Tibial nerve (tissue), 4 donors: ENCODE measurements around the gene PDE4A. TPM values are rescaled to one million over a fixed set of nuclear protein-coding genes. Genes with fewer than 3 reads are reported as not detected.

Source experiments
- DNase-seq, 2 donors: peaks; one replicate each; pipeline ENCODE4 v3.0.0-alpha.2; 2019; ENCODE audit warnings: low spot score in 2 of 2
- H3K27ac ChIP-seq, 4 donors: fragments of 200-600 bp; sonication (generic) in 3 of 4; one replicate each; pipeline ENCODE4 v1.5.1; 2017 to 2019; ENCODE audit warnings: mild to moderate bottlenecking in 1 of 4
- H3K27me3 ChIP-seq, 2 donors: fragments of 200-600 bp; sonication (generic) in 1 of 2; one replicate each; pipeline versions ENCODE4 v1.5.1 to v1.6.0; 2017 to 2019
- H3K36me3 ChIP-seq, 3 donors: fragments of 200-600 bp; sonication (generic); one replicate each; pipeline ENCODE4 v1.5.1; 2018 to 2019
- H3K4me1 ChIP-seq, 4 donors: fragments of 200-600 bp; sonication (generic) in 3 of 4; one replicate each; pipeline ENCODE4 v1.5.1; 2017 to 2019
- H3K4me3 ChIP-seq, 4 donors: fragments of 200-600 bp; sonication (generic) in 3 of 4; one replicate each; pipeline ENCODE4 v1.5.1; 2017 to 2019; ENCODE audit warnings: mild to moderate bottlenecking in 1 of 4, moderate library complexity in 1 of 4
- H3K9me3 ChIP-seq, 4 donors: fragments of 200-600 bp; sonication (generic) in 3 of 4; one replicate each; pipeline ENCODE4 v1.5.1; 2017 to 2019
- CTCF ChIP-seq, 5 experiments: fragments of 200-600 bp in 3 of 5; fragments of 450-650 bp in 2 of 5; sonication (generic) in 3 of 5; IDR thresholded peaks; one replicate each; pipeline ENCODE4 v1.5.1; 2016 to 2019; ENCODE audit warnings: antibody characterized with exemption in 5 of 5, mild to moderate bottlenecking in 3 of 5, moderate library complexity in 2 of 5
- EP300 ChIP-seq, 2 donors: sonication (generic); formaldehyde crosslinking; IDR thresholded peaks; one replicate each; pipeline ENCODE4 v1.6.1; 2017; ENCODE audit warnings: antibody characterized with exemption in 2 of 2, mild to moderate bottlenecking in 1 of 2
- POLR2A ChIP-seq, 2 donors: fragments of 450-650 bp; IDR thresholded peaks; one replicate each; pipeline ENCODE4 v1.6.1; 2017; ENCODE audit warnings: antibody characterized with exemption in 2 of 2, mild to moderate bottlenecking in 2 of 2, moderate library complexity in 2 of 2
- WGBS, 2 donors: methylation state at CpG; one replicate each; pipeline ENCODE4 v1.1.5; 2018; 5-methylcytosine and 5-hydroxymethylcytosine counted together
- total RNA-seq, 4 donors: library from RNA; depleted of rRNA; stranded (reverse); fragments of >200 nt; gene quantifications; one replicate each; pipeline ENCODE4 v1.1.0, GENCODE V29; 2016

PDE4A gene
- total RNA-seq, 4 donors from 2014 or later = 8.7 to 12.7 (median 10.0) TPM

- WGBS, 2 donors = 89 to 91% methylated on average over 16 of the region's 16 CpGs
- TF ChIP-seq EP300 (IDR thresholded peaks at IDR 0.05) (no peak), POLR2A (IDR thresholded peaks at IDR 0.05) (no peak), CTCF (IDR thresholded peaks at IDR 0.05) (no peak)
- no peak for DNase-seq
- no peaks in the 10 kb centered on the region for H3K36me3 ChIP-seq
- peaks cover 0 to 15% (median 4%) of the 10 kb centered on the region in 4 donors for H3K4me1 ChIP-seq
- H3K9me3 ChIP-seq = no peaks in the 10 kb centered on the region
- H3K27me3 ChIP-seq = peaks cover 0 to 46% of the 10 kb centered on the region in 2 donors
- no peak overlapping the region for H3K4me3 ChIP-seq
- H3K27ac ChIP-seq = no peak overlapping the region
Observed at GRCh38 chr19:10508036-10508435, 87.7 kb downstream of the PDE4A start.

- peaks cover 0 to 9% (median 2%) of the 10 kb centered on the region in 4 donors for H3K4me1 ChIP-seq
- H3K27ac ChIP-seq = no peak overlapping the region
- TF ChIP-seq CTCF (IDR thresholded peaks at IDR 0.05) (no peak), EP300 (IDR thresholded peaks at IDR 0.05) (no peak)
- H3K9me3 ChIP-seq = no peaks in the 10 kb centered on the region
- 86% methylated on average over 3 of the region's 3 CpGs for WGBS, 2 donors
- no peak for DNase-seq
- no peak overlapping the region for H3K4me3 ChIP-seq
- peaks cover 0 to 53% of the 10 kb centered on the region in 2 donors for H3K27me3 ChIP-seq
- no peaks in the 10 kb centered on the region for H3K36me3 ChIP-seq
Observed at GRCh38 chr19:10508707-10509106, 88.4 kb downstream of the PDE4A start.

GRCh38 chr19:10510301-10510802 lies 90.0 kb downstream of the PDE4A start:
- no peak for DNase-seq
- H3K36me3 ChIP-seq = no peaks in the 10 kb centered on the region

GRCh38 chr19:10513223-10513622 lies 92.9 kb downstream of the PDE4A start:
- TF ChIP-seq EP300 (IDR thresholded peaks at IDR 0.05) (no peak), CTCF (IDR thresholded peaks at IDR 0.05) (no peak), POLR2A (IDR thresholded peaks at IDR 0.05) (no peak)
- no peak for DNase-seq
- whole genome bisulfite sequencing, 2 donors = 80 to 82% methylated on average over 7 of the region's 7 CpGs
- H3K27ac ChIP-seq = no peak overlapping the region
- no peaks in the 10 kb centered on the region for H3K9me3 ChIP-seq
- H3K27me3 ChIP-seq = peaks cover 0 to 98% of the 10 kb centered on the region in 2 donors
- H3K36me3 ChIP-seq = no peaks in the 10 kb centered on the region
- H3K4me3 ChIP-seq = no peak overlapping the region
- peaks cover 0 to 28% (median 12%) of the 10 kb centered on the region in 4 donors for H3K4me1 ChIP-seq

More at GRCh38 chr19:10510301-10510802, 90.0 kb downstream of the PDE4A start:
- no peak overlapping the region for H3K27ac ChIP-seq
- peaks cover 0 to 17% (median 2%) of the 10 kb centered on the region in 4 donors for H3K4me1 ChIP-seq
- H3K4me3 ChIP-seq = no peak overlapping the region
- H3K9me3 ChIP-seq = no peaks in the 10 kb centered on the region
- peaks cover 0 to 69% of the 10 kb centered on the region in 2 donors for H3K27me3 ChIP-seq
- 7 to 8% methylated on average over 7 to 13 of the region's 15 CpGs for WGBS, 2 donors
- TF ChIP-seq POLR2A (IDR thresholded peaks at IDR 0.05) (no peak), CTCF (IDR thresholded peaks at IDR 0.05) (peak; percentile 55 to 69 (median 58))

- peaks cover 0 to 38% (median 15%) of the 10 kb centered on the region in 4 donors for H3K4me1 ChIP-seq
- no peak overlapping the region for H3K4me3 ChIP-seq
- H3K27me3 ChIP-seq = peaks cover 0 to 99% of the 10 kb centered on the region in 2 donors
- DNase-seq = no peak
- 19 to 35% methylated on average over 43 to 88 of the region's 107 CpGs for WGBS, 2 donors
- H3K27ac ChIP-seq = no peak overlapping the region
- TF ChIP-seq CTCF (IDR thresholded peaks at IDR 0.05) (no peak), EP300 (IDR thresholded peaks at IDR 0.05) (no peak), POLR2A (IDR thresholded peaks at IDR 0.05) (no peak)
- no peaks in the 10 kb centered on the region for H3K9me3 ChIP-seq
- no peaks in the 10 kb centered on the region for H3K36me3 ChIP-seq
Observed at GRCh38 chr19:10514211-10515145, 94.1 kb downstream of the PDE4A start.
